ENCODE measurements around the gene LEPR.

DNA sequence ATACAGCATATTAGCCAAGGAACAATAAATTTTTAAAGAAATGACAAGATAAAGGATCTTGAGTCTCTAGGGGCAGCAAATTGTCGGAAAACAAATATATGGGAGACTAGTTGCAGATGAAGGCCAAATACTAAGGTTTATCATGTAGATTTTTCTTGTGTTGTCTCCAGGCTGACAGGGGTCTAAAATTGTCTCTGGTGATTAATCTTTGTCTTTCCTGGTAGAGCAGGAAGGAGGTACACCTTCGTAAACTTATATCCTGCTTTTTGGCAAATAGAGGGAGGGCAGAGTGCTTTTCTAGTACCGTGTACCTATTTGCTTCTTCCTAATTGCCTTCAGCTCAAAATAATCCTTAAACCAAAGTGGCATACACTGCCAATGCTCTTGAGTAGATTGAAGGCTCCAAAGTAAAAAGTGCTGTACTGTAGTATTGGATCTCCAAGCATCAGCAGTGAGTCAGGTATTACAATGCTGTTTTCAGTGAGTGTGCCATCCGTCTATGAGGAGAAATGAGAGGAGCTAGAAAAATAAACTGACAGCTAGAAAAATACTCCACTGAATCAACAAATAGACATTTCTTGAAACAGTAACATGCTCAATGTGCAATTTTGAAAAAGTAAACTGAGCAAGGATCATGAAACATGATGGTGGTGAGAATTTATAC lies 1.8 kb upstream of the LEPR start:
- TF ChIP-seq, protein P1, sequence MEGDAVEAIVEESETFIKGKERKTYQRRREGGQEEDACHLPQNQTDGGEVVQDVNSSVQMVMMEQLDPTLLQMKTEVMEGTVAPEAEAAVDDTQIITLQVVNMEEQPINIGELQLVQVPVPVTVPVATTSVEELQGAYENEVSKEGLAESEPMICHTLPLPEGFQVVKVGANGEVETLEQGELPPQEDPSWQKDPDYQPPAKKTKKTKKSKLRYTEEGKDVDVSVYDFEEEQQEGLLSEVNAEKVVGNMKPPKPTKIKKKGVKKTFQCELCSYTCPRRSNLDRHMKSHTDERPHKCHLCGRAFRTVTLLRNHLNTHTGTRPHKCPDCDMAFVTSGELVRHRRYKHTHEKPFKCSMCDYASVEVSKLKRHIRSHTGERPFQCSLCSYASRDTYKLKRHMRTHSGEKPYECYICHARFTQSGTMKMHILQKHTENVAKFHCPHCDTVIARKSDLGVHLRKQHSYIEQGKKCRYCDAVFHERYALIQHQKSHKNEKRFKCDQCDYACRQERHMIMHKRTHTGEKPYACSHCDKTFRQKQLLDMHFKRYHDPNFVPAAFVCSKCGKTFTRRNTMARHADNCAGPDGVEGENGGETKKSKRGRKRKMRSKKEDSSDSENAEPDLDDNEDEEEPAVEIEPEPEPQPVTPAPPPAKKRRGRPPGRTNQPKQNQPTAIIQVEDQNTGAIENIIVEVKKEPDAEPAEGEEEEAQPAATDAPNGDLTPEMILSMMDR (IDR thresholded peaks at IDR 0.05; ENCODE audit: low read depth, low read length), result no peak
- no peak for TF ChIP-seq EZH2phosphoT487 (IDR thresholded peaks at IDR 0.05; ENCODE audit: low read depth)
